H1 (cell line): Measurements from ENCODE around the gene SSTR1. TPM values are rescaled to one million over a fixed set of nuclear protein-coding genes. Genes with fewer than 3 reads are reported as not detected.

Experiments used
- CTCF ChIA-PET: fragments of 300-600 bp; sonication (Branson Sonifier 250); formaldehyde crosslinking; loops from one replicate; lab custom pipeline; 2021; ENCODE audit not compliant: partially characterized antibody; lab: Charles Lee
- POLR2A ChIA-PET: fragments of 300-600 bp; sonication (Branson Sonifier 250); formaldehyde crosslinking; loops from one replicate; lab custom pipeline; 2021; ENCODE audit warnings: inconsistent platforms; ENCODE audit not compliant: partially characterized antibody; lab: Charles Lee
- DNase-seq, 2 experiments: peaks; one replicate each; pipeline versions ENCODE4 v3.0.0 to v3.0.0-alpha.2; 2010 to 2022; ENCODE audit warnings: low spot score in 2 of 2, low read depth in 1 of 2, mixed read lengths in 1 of 2
- FAIRE-seq: peaks from 2 replicates; lab custom pipeline; 2011; peaks lifted over from hg19 to GRCh38; lab: Jason Lieb, UNC
- H2AFZ ChIP-seq: 2 replicates; pipeline ENCODE4 v1.8.1; 2012; ENCODE audit warnings: low read length, inconsistent platforms
- H2AK5ac ChIP-seq: 2 replicates; pipeline ENCODE4 v1.6.1; 2013; ENCODE audit warnings: low read depth, low read length
- H2BK120ac ChIP-seq: replicated peaks from 2 replicates; pipeline ENCODE3; 2013; ENCODE audit warnings: low read depth, low read length, inconsistent platforms
- H2BK12ac ChIP-seq: 2 replicates; pipeline ENCODE4 v1.6.1; 2013; ENCODE audit warnings: low read depth, low read length
- H2BK15ac ChIP-seq: 2 replicates; pipeline ENCODE4 v1.6.1; 2013; ENCODE audit warnings: low read length
- H2BK20ac ChIP-seq: 2 replicates; pipeline ENCODE4 v1.6.1; 2013; ENCODE audit warnings: low read length
- H2BK5ac ChIP-seq: 2 replicates; pipeline ENCODE4 v1.6.1; 2013; ENCODE audit warnings: low read depth, low read length
- H3K14ac ChIP-seq: 2 replicates; pipeline ENCODE4 v1.6.1; 2013; ENCODE audit warnings: inconsistent platforms; ENCODE audit not compliant: insufficient read length
- H3K18ac ChIP-seq: 2 replicates; pipeline ENCODE4 v1.6.1; 2013; ENCODE audit warnings: low read length; ENCODE audit errors: extremely low read depth
- H3K23ac ChIP-seq: 2 replicates; pipeline ENCODE4 v1.6.1; 2013; ENCODE audit warnings: inconsistent platforms; ENCODE audit not compliant: insufficient read length
- H3K23me2 ChIP-seq: 2 replicates; pipeline ENCODE4 v1.6.1; 2013; ENCODE audit warnings: low read depth, low read length
- H3K27ac ChIP-seq: 2 replicates; pipeline ENCODE4 v1.6.1; 2011; ENCODE audit warnings: low read depth, low read length, inconsistent platforms
- H3K27me3 ChIP-seq, 4 experiments: replicated peaks in 1 of 4; 1 replicate in 1 of 4; 2 replicates in 3 of 4; pipeline versions ENCODE4 v1.6.1 to v1.8.1; 2011 to 2013; ENCODE audit warnings: low read length in 3 of 4, mild to moderate bottlenecking in 3 of 4, inconsistent platforms in 2 of 4, mixed read lengths in 2 of 4, moderate library complexity in 1 of 4; ENCODE audit not compliant: control insufficient read depth in 3 of 4, insufficient read depth in 3 of 4; ENCODE audit errors: extremely low read depth in 1 of 4
- H3K36me3 ChIP-seq, 4 experiments: 2 replicates each; pipeline versions ENCODE4 v1.6.1 to v1.8.1; 2011 to 2013; ENCODE audit warnings: mild to moderate bottlenecking in 4 of 4, low read length in 3 of 4, moderate library complexity in 2 of 4, control low read depth in 1 of 4, inconsistent platforms in 1 of 4; ENCODE audit not compliant: insufficient read depth in 4 of 4, control insufficient read depth in 2 of 4
- H3K4ac ChIP-seq: replicated peaks from 2 replicates; pipeline ENCODE3; 2013; ENCODE audit warnings: low read length, low read depth, mixed read lengths, inconsistent platforms; ENCODE audit not compliant: insufficient read length
- H3K4me1 ChIP-seq, 4 experiments: replicated peaks in 1 of 4; 1 replicate in 1 of 4; 2 replicates in 3 of 4; pipeline versions ENCODE4 v1.6.1 to v1.8.1; 2011 to 2013; ENCODE audit warnings: low read length in 3 of 4, inconsistent platforms in 2 of 4, mixed read lengths in 1 of 4; ENCODE audit not compliant: insufficient read depth in 4 of 4, control insufficient read depth in 3 of 4
- H3K4me2 ChIP-seq, 2 experiments: 2 replicates each; pipeline versions ENCODE4 v1.6.1 to v1.8.1; 2011 to 2013; ENCODE audit warnings: low read depth in 2 of 2, low read length in 2 of 2, control low read depth in 1 of 2, inconsistent platforms in 1 of 2, mild to moderate bottlenecking in 1 of 2; ENCODE audit not compliant: insufficient read depth in 1 of 2
- H3K4me3 ChIP-seq, 4 experiments: fragments of 200-600, 300-600 bp in 1 of 4; sonication (generic), shearing (Covaris generic), sonication (Bioruptor Twin) in 1 of 4; 2 replicates each; pipeline versions ENCODE4 v1.5.1 to v1.8.1; 2011 to 2016; ENCODE audit warnings: low read length in 4 of 4, low read depth in 3 of 4, control low read depth in 2 of 4, inconsistent platforms in 2 of 4, mild to moderate bottlenecking in 2 of 4, mixed read lengths in 1 of 4, moderate library complexity in 1 of 4; ENCODE audit not compliant: insufficient read depth in 2 of 4; ENCODE audit errors: extremely low read depth in 1 of 4
- H3K56ac ChIP-seq: replicated peaks from 2 replicates; pipeline ENCODE3; 2013; ENCODE audit warnings: low read depth, mild to moderate bottlenecking, mixed read lengths, low read length, inconsistent platforms; ENCODE audit not compliant: insufficient read length
- H3K79me1 ChIP-seq: 2 replicates; pipeline ENCODE4 v1.6.1; 2013; ENCODE audit warnings: low read depth, low read length, control low read depth
- H3K79me2 ChIP-seq, 2 experiments: 2 replicates each; pipeline versions ENCODE4 v1.6.1 to v1.8.1; 2012 to 2013; ENCODE audit warnings: low read length in 2 of 2, mild to moderate bottlenecking in 2 of 2, inconsistent platforms in 1 of 2; ENCODE audit not compliant: insufficient read depth in 2 of 2, control insufficient read depth in 1 of 2
- H3K9ac ChIP-seq, 4 experiments: replicated peaks in 1 of 4; 1 replicate in 1 of 4; 2 replicates in 3 of 4; pipeline versions ENCODE4 v1.6.1 to v1.8.1; 2011 to 2013; ENCODE audit warnings: low read depth in 3 of 4, low read length in 3 of 4, control low read depth in 2 of 4, mild to moderate bottlenecking in 2 of 4, moderate library complexity in 2 of 4, inconsistent platforms in 1 of 4; ENCODE audit errors: extremely low read depth in 1 of 4
- H3K9me3 ChIP-seq, 2 experiments: 2 replicates each; pipeline versions ENCODE4 v1.6.1 to v1.8.1; 2012 to 2013; ENCODE audit warnings: mild to moderate bottlenecking in 2 of 2, moderate library complexity in 2 of 2, control low read depth in 1 of 2, inconsistent platforms in 1 of 2, low read depth in 1 of 2, low read length in 1 of 2, mixed read lengths in 1 of 2; ENCODE audit not compliant: insufficient read depth in 2 of 2
- H4K20me1 ChIP-seq, 2 experiments: replicated peaks in 1 of 2; 2 replicates each; pipeline versions ENCODE3 to v1.8.1; 2011 to 2013; ENCODE audit warnings: inconsistent platforms in 2 of 2, low read length in 2 of 2, mild to moderate bottlenecking in 1 of 2; ENCODE audit not compliant: insufficient read depth in 2 of 2, control insufficient read depth in 1 of 2
- H4K5ac ChIP-seq: 2 replicates; pipeline ENCODE4 v1.6.1; 2013; ENCODE audit warnings: low read length, low read depth, mixed read lengths, inconsistent platforms; ENCODE audit not compliant: insufficient read length
- H4K8ac ChIP-seq: 2 replicates; pipeline ENCODE4 v1.8.0; 2013; ENCODE audit warnings: mild to moderate bottlenecking, moderate library complexity, low read length, inconsistent platforms; ENCODE audit not compliant: insufficient read depth; ENCODE audit errors: extremely low read depth
- H4K91ac ChIP-seq: replicated peaks from 2 replicates; pipeline ENCODE3; 2013; ENCODE audit warnings: low read length, mixed read lengths, inconsistent platforms; ENCODE audit not compliant: insufficient read length
- BACH1 ChIP-seq: IDR thresholded peaks from 2 replicates; pipeline ENCODE4 v1.6.1; 2012; ENCODE audit warnings: low read length, improper control_type of control experiment
- FOSL1 ChIP-seq: IDR thresholded peaks from 2 replicates; pipeline ENCODE4 v1.6.1; 2011; ENCODE audit warnings: mild to moderate bottlenecking, low read depth, low read length, moderate library complexity; ENCODE audit not compliant: insufficient read depth
- HDAC6 ChIP-seq: IDR thresholded peaks from one replicate; pipeline ENCODE4 v1.7.1; 2012; ENCODE audit warnings: low read depth, mild to moderate bottlenecking, inconsistent platforms, low read length, moderate library complexity
- MAFK ChIP-seq: IDR thresholded peaks from 2 replicates; pipeline ENCODE4 v1.6.1; 2012; ENCODE audit warnings: low read depth, mild to moderate bottlenecking, improper control_type of control experiment, low read length
- MAX ChIP-seq: IDR thresholded peaks from 2 replicates; pipeline ENCODE4 v1.6.1; 2012; ENCODE audit warnings: inconsistent platforms
- POLR2A ChIP-seq, 2 experiments: IDR thresholded peaks; 1 replicate in 1 of 2; 2 replicates in 1 of 2; pipeline ENCODE4 v1.6.1; 2011; ENCODE audit warnings: low read depth in 2 of 2, low read length in 2 of 2, mild to moderate bottlenecking in 2 of 2; ENCODE audit errors: control extremely low read depth in 1 of 2
- SAP30 ChIP-seq: fragments of 300-600 bp; sonication (generic); IDR thresholded peaks from 2 replicates; pipeline ENCODE4 v1.7.1; 2012; ENCODE audit warnings: low read length, moderate library complexity, mild to moderate bottlenecking, inconsistent platforms; ENCODE audit not compliant: insufficient read depth, insufficient replicate concordance
- SIN3A ChIP-seq, 2 experiments: IDR thresholded peaks in 1 of 2; conservative IDR thresholded peaks in 1 of 2; 2 replicates each; pipeline ENCODE4 v1.6.1; 2011 to 2012; ENCODE audit warnings: low read length in 2 of 2, improper control_type of control experiment in 1 of 2, low read depth in 1 of 2, mild to moderate bottlenecking in 1 of 2
- SIX5 ChIP-seq: IDR thresholded peaks from 2 replicates; pipeline ENCODE4 v1.6.1; 2011; ENCODE audit warnings: mild to moderate bottlenecking, low read depth, low read length
- SP1 ChIP-seq: IDR thresholded peaks from 2 replicates; pipeline ENCODE4 v1.6.1; 2011; ENCODE audit warnings: low read depth, low read length
- SP2 ChIP-seq: IDR thresholded peaks from 2 replicates; pipeline ENCODE4 v1.6.1; 2012; ENCODE audit warnings: mild to moderate bottlenecking, low read length, inconsistent platforms
- SP4 ChIP-seq: IDR thresholded peaks from 2 replicates; pipeline ENCODE4 v1.6.1; 2012; ENCODE audit warnings: low read length, inconsistent platforms
- USF2 ChIP-seq: IDR thresholded peaks from 2 replicates; pipeline ENCODE4 v1.6.1; 2011; ENCODE audit warnings: low read length, improper control_type of control experiment
- WGBS, 2 experiments: shearing (Covaris generic) in 1 of 2; methylation state at CpG; one replicate each; pipeline versions ENCODE4 v1.1.6 to v1.1.7; 2013 to 2015; ENCODE audit warnings: low lambda C conversion rate in 2 of 2, mixed read lengths in 2 of 2, inconsistent platforms in 1 of 2, low coverage in 1 of 2, missing lambda C conversion rate in 1 of 2; ENCODE audit not compliant: insufficient replicate concordance in 2 of 2, insufficient coverage in 1 of 2, insufficient read length in 1 of 2; ENCODE audit errors: extremely low coverage in 1 of 2, missing lambda C conversion rate in 1 of 2; 5-methylcytosine and 5-hydroxymethylcytosine counted together
- polyA plus RNA-seq, 7 experiments: library from polyadenylated mRNA; depleted of rRNA in 3 of 7; stranded (reverse) in 5 of 7; unstranded in 2 of 7; fragments of >200 nt in 5 of 7; fragments of 200-250 nt in 2 of 7; gene quantifications; 1 replicate in 5 of 7; 2 replicates in 1 of 7; 4 replicates in 1 of 7; pipeline versions ENCODE4 v1.2.1 to v1.2.3, GENCODE V29; 2011 to 2013; ENCODE audit warnings: missing spikeins in 2 of 7, mixed read lengths in 2 of 7
- total RNA-seq: library from RNA; stranded (reverse); fragmentation: NEBNext Ultra II Directional; extraction: Animal tissue kit (Norgen Biotek cat#: 25700); gene quantifications from 2 replicates; pipeline ENCODE4 v1.2.1, GENCODE V29; 2021

SSTR1 gene
- total and polyA plus RNA-seq, 2 of the 8 experiments (the other 6 are each of a cell fraction or from before 2014, with no cell fraction given), result 0.82 to 0.93 TPM

- H3K9me3 ChIP-seq, result peaks cover 0 to 3% of the 10 kb centered on the region in 2 experiments; a peak in 2 of 4 replicates
These were observed 21.5 kb upstream of the SSTR1 start for GRCh38 chr14:38186216-38186615.

More at GRCh38 chr14:38186216-38186615, 21.5 kb upstream of the SSTR1 start:
- WGBS, 2 experiments, result 94% methylated on average over 1 of the region's 1 CpG; no CpG with 5 or more reads in 1 of the 2 experiments
- peak overlapping the region; percentile 62; the same call in 1 of the 2 replicates for H2BK12ac ChIP-seq
- H3K4me2 ChIP-seq, result no peak overlapping the region
- H3K36me3 ChIP-seq, result peaks cover 0 to 5% (median 1%) of the 10 kb centered on the region in 4 experiments; a peak in 2 of 8 replicates
- no peak overlapping the region for H3K4me3 ChIP-seq
- FAIRE-seq (no peak), DNase-seq (no peak)
- POLR2A ChIA-PET, result interaction anchor here (1.3 to 11.3 kb wide), 2 partner anchors 10 to 13 kb away, joined by 3 to 130 read pairs; no protein-coding TSS in a partner anchor
- peaks cover 0 to 10% of the 10 kb centered on the region in 2 experiments; a peak in 2 of 4 replicates for H3K79me2 ChIP-seq
- no peak overlapping the region for H2BK15ac ChIP-seq
- H3K23ac ChIP-seq, result no peak overlapping the region
- H3K23me2 ChIP-seq, result no peaks in the 10 kb centered on the region; the same call in 1 of the 2 replicates
- no peak overlapping the region for H3K27ac ChIP-seq
- H3K18ac ChIP-seq, result peak overlapping the region; percentile 75; the same call in 1 of the 2 replicates
- no peaks in the 10 kb centered on the region for H3K27me3 ChIP-seq
- H3K4me1 ChIP-seq, result peaks cover 2 to 13% (median 9%) of the 10 kb centered on the region in 4 experiments; a peak in 5 of 7 replicates
- TF ChIP-seq SP4 (no peak), MAX (no peak), USF2 (no peak), SP2 (no peak), SP1 (no peak), MAFK (no peak), POLR2A (IDR thresholded peaks at IDR 0.05; ENCODE audit: control extremely low read depth in 1 of 2, low read depth in 2 of 2, low read length in 2 of 2) (no peak), BACH1 (no peak), FOSL1 (no peak), HDAC6 (no peak), SAP30 (no peak), SIX5 (no peak), SIN3A (conservative IDR thresholded peaks at IDR 0.05 in 1 of 2, IDR thresholded peaks at IDR 0.05 in 1 of 2; ENCODE audit: low read depth in 1 of 2, low read length in 2 of 2) (no peak)
- H4K5ac ChIP-seq, result no peak overlapping the region
- no peaks in the 10 kb centered on the region; the same call in 1 of the 2 replicates for H3K79me1 ChIP-seq
- peak overlapping the region; percentile 84; the same call in 1 of the 2 replicates for H2BK5ac ChIP-seq
- no peak overlapping the region for H3K14ac ChIP-seq
- peak overlapping the region; percentile 47; the same call in 1 of the 2 replicates for H2AK5ac ChIP-seq
- CTCF ChIA-PET, result interaction anchor here (0.9 to 1.0 kb wide), 2 partner anchors 11 to 200 kb away, joined by 3 to 4 read pairs; no protein-coding TSS in a partner anchor
- H3K56ac ChIP-seq, result no peak overlapping the region
- H2BK20ac ChIP-seq, result peak overlapping the region; percentile 64; the same call in 1 of the 2 replicates
- no peaks in the 10 kb centered on the region for H4K20me1 ChIP-seq
- no peak overlapping the region for H2AFZ ChIP-seq
- no peak overlapping the region for H3K4ac ChIP-seq
- no peak overlapping the region for H3K9ac ChIP-seq
- H4K8ac ChIP-seq, result no peak overlapping the region
- no peak overlapping the region for H4K91ac ChIP-seq
- H2BK120ac ChIP-seq, result peak overlapping the region; percentile 24
